CD14-positive monocyte (primary cell): ENCODE results near the gene CACNB2. TPM values are rescaled to one million over a fixed set of nuclear protein-coding genes. Genes with fewer than 3 reads are reported as not detected.

Experiments used
- DNase-seq, 3 donors: peaks; one replicate each; pipeline ENCODE4 v3.0.0-alpha.2; 2011 to 2022
- H2AFZ ChIP-seq: 2 replicates; pipeline ENCODE4 v1.6.0; 2012; ENCODE audit warnings: mild to moderate bottlenecking, low read depth, low read length, inconsistent platforms; ENCODE audit not compliant: insufficient read depth, poor library complexity, severe bottlenecking
- H3K27ac ChIP-seq, 2 donors: 1 replicate in 1 of 2; 2 replicates in 1 of 2; pipeline ENCODE4 v1.5.1; 2012 to 2013; ENCODE audit warnings: low read length in 2 of 2, control low read depth in 1 of 2, inconsistent platforms in 1 of 2, low read depth in 1 of 2, mild to moderate bottlenecking in 1 of 2
- H3K27me3 ChIP-seq, 2 donors: one replicate each; pipeline versions ENCODE4 v1.6.0 to v1.6.1; 2011 to 2013; ENCODE audit warnings: low read length in 2 of 2; ENCODE audit not compliant: control insufficient read depth in 2 of 2, insufficient read depth in 2 of 2
- H3K36me3 ChIP-seq, 2 donors: replicated peaks in 1 of 2; 1 replicate in 1 of 2; 2 replicates in 1 of 2; pipeline versions ENCODE4 v1.5.1 to v1.6.1; 2012 to 2013; ENCODE audit warnings: low read length in 2 of 2, control low read depth in 1 of 2, inconsistent platforms in 1 of 2, mild to moderate bottlenecking in 1 of 2; ENCODE audit not compliant: insufficient read depth in 2 of 2, control insufficient read depth in 1 of 2
- H3K4me1 ChIP-seq, 2 donors: 1 replicate in 1 of 2; 2 replicates in 1 of 2; pipeline versions ENCODE4 v1.5.1 to v1.6.1; 2012 to 2013; ENCODE audit warnings: low read length in 2 of 2, control low read depth in 1 of 2, inconsistent platforms in 1 of 2, mild to moderate bottlenecking in 1 of 2, moderate library complexity in 1 of 2; ENCODE audit not compliant: insufficient read depth in 2 of 2, control insufficient read depth in 1 of 2
- H3K4me2 ChIP-seq: replicated peaks from 2 replicates; pipeline ENCODE3; 2012; ENCODE audit warnings: low read length, moderate library complexity, mild to moderate bottlenecking; ENCODE audit not compliant: poor library complexity, severe bottlenecking; ENCODE audit errors: extremely low read depth
- H3K4me3 ChIP-seq, 3 experiments: fragments of 200-600 bp in 1 of 3; sonication (generic) in 1 of 3; replicated peaks in 1 of 3; 1 replicate in 2 of 3; 2 replicates in 1 of 3; pipeline ENCODE4 v1.5.1; 2011 to 2013; ENCODE audit warnings: low read length in 3 of 3, mild to moderate bottlenecking in 3 of 3, control low read depth in 2 of 3, low read depth in 2 of 3, inconsistent platforms in 1 of 3, moderate library complexity in 1 of 3
- H3K79me2 ChIP-seq: 2 replicates; pipeline ENCODE4 v1.6.0; 2012; ENCODE audit warnings: mild to moderate bottlenecking, control low read depth, inconsistent platforms, low read length, moderate library complexity; ENCODE audit not compliant: insufficient read depth
- H3K9ac ChIP-seq: 2 replicates; pipeline ENCODE4 v1.6.0; 2017; ENCODE audit warnings: low read length, mild to moderate bottlenecking; ENCODE audit not compliant: insufficient read depth, poor library complexity, severe bottlenecking
- H3K9me3 ChIP-seq, 2 donors: replicated peaks in 1 of 2; 1 replicate in 1 of 2; 2 replicates in 1 of 2; pipeline versions ENCODE4 v1.5.1 to v1.6.1; 2012 to 2013; ENCODE audit warnings: low read length in 2 of 2, control low read depth in 1 of 2; ENCODE audit not compliant: control insufficient read depth in 1 of 2, insufficient read depth in 1 of 2
- H4K20me1 ChIP-seq: 2 replicates; pipeline ENCODE4 v1.6.0; 2012; ENCODE audit warnings: mild to moderate bottlenecking, low read length, control low read depth, moderate library complexity; ENCODE audit not compliant: insufficient read depth
- H3K27ac Mint-ChIP-seq, 7 donors: one replicate each; pipeline ENCODE4 v1.8.0; 2020; ENCODE audit warnings: mild to moderate bottlenecking in 7 of 7, mixed read lengths in 7 of 7, moderate library complexity in 6 of 7, inconsistent platforms in 2 of 7
- H3K27me3 Mint-ChIP-seq, 3 donors: one replicate each; pipeline ENCODE4 v1.8.0; 2021 to 2022; ENCODE audit warnings: low read depth in 3 of 3, mild to moderate bottlenecking in 3 of 3, mixed read lengths in 3 of 3, moderate library complexity in 3 of 3, inconsistent platforms in 1 of 3
- H3K36me3 Mint-ChIP-seq, 2 donors: one replicate each; pipeline ENCODE4 v1.8.0; 2020; ENCODE audit warnings: mixed read lengths in 2 of 2, inconsistent platforms in 1 of 2, mild to moderate bottlenecking in 1 of 2
- H3K4me1 Mint-ChIP-seq: one replicate; pipeline ENCODE4 v1.8.0; 2020; ENCODE audit warnings: mild to moderate bottlenecking, mixed read lengths
- H3K4me3 Mint-ChIP-seq, 2 donors: one replicate each; pipeline ENCODE4 v1.8.0; 2020; ENCODE audit warnings: mild to moderate bottlenecking in 2 of 2, mixed read lengths in 2 of 2, moderate library complexity in 1 of 2
- H3K9me3 Mint-ChIP-seq, 7 donors: one replicate each; pipeline ENCODE4 v1.8.0; 2020 to 2022; ENCODE audit warnings: mixed read lengths in 7 of 7, mild to moderate bottlenecking in 6 of 7, moderate library complexity in 6 of 7, inconsistent platforms in 2 of 7
- WGBS: methylation state at CpG from one replicate; pipeline ENCODE4 v1.1.5; 2013; ENCODE audit warnings: missing lambda C conversion rate; ENCODE audit not compliant: insufficient coverage; 5-methylcytosine and 5-hydroxymethylcytosine counted together
- intact Hi-C, 2 donors: fragments of 100-400 bp; cut with micrococcal nuclease; formaldehyde crosslinking; loops; one replicate each; pipeline versions ENCODE4 v1.15.0 to v1.15.1; 2023
- polyA plus RNA-seq, 3 donors: library from polyadenylated mRNA; depleted of rRNA in 1 of 3; unstranded in 2 of 3; stranded (reverse) in 1 of 3; fragments of 300-500 nt in 2 of 3; fragments of >200 nt in 1 of 3; fragmentation: Illumina TruSeq in 2 of 3; gene quantifications; 1 replicate in 2 of 3; 2 replicates in 1 of 3; pipeline ENCODE4 v1.2.3, GENCODE V29; 2012 to 2021
- TF ChIP-seq, protein P1 (sequence below): fragments of 200-600 bp; IDR thresholded peaks from one replicate; pipeline ENCODE4 v1.8.0; 2022; ENCODE audit warnings: antibody characterized with exemption, mild to moderate bottlenecking

Gene CACNB2
- polyA plus RNA-seq, 3 donors: 0.05 TPM; not detected in 2

DNA sequence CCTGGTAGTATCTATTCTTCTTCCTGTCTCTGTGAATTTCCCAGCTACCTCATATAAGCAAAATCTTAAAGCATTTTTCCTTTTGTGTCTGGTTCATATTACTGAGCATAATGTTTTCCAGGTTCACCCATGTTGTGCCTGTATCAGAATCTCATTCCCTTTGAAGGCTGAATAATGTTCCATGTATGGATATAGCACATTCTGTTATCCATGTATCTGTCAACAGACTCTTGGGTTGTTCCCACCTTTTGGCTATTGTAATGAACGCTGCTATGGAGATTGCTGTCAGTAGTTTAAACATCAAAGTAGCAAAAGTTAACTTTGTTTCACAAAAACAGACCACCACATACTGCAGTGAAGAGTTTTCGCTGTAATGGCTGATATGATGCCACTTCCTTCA lies 411.2 kb downstream of the CACNB2 start:
- Mint-ChIP-seq H3K4me3 (no peak overlapping the region), H3K27ac (no peak overlapping the region), H3K27me3 (no peaks in the 10 kb centered on the region), H3K9me3 (peaks cover 0 to 2% (median 0%) of the 10 kb centered on the region in 7 donors), H3K36me3 (peaks cover 17 to 25% of the 10 kb centered on the region in 2 donors), H3K4me1 (no peaks in the 10 kb centered on the region)
- Histone ChIP-seq H3K4me3 (no peak overlapping the region), H3K36me3 (peaks cover 6 to 57% of the 10 kb centered on the region in 2 donors), H3K4me1 (no peaks in the 10 kb centered on the region), H3K9me3 (peaks cover 6 to 34% of the 10 kb centered on the region in 2 donors), H3K79me2 (no peaks in the 10 kb centered on the region), H3K27me3 (no peaks in the 10 kb centered on the region), H4K20me1 (no peaks in the 10 kb centered on the region), H2AFZ (no peak overlapping the region), H3K4me2 (no peak overlapping the region), H3K27ac (no peak overlapping the region), H3K9ac (no peak overlapping the region)
- no peak for DNase-seq
- WGBS: no CpG with 5 or more reads among the region's 2 CpGs
- TF ChIP-seq, protein P1, sequence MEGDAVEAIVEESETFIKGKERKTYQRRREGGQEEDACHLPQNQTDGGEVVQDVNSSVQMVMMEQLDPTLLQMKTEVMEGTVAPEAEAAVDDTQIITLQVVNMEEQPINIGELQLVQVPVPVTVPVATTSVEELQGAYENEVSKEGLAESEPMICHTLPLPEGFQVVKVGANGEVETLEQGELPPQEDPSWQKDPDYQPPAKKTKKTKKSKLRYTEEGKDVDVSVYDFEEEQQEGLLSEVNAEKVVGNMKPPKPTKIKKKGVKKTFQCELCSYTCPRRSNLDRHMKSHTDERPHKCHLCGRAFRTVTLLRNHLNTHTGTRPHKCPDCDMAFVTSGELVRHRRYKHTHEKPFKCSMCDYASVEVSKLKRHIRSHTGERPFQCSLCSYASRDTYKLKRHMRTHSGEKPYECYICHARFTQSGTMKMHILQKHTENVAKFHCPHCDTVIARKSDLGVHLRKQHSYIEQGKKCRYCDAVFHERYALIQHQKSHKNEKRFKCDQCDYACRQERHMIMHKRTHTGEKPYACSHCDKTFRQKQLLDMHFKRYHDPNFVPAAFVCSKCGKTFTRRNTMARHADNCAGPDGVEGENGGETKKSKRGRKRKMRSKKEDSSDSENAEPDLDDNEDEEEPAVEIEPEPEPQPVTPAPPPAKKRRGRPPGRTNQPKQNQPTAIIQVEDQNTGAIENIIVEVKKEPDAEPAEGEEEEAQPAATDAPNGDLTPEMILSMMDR: no peak
- intact Hi-C loops: no loop called here

DNA sequence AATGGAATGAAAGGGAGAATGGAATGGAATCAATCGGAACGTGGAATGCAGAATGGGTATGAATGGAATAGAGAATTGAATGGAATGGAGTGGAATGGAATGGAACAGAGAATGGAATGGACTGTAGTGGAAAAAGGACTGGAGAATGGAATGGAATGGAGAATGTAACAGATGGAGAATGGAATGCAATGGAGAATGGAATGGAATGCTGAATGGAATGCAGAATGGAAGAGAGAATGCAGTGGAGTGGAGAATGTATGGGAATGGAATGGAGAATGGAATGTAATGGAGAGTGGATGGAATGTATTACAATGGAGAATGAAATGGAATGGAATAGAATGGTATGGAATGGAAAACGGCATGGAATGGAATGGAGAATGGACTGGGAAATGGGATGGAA lies 414.3 kb downstream of the CACNB2 start:
- no peaks in the 10 kb centered on the region for H3K27me3 ChIP-seq
- no peak for DNase-seq
- no peaks in the 10 kb centered on the region for H3K4me1 ChIP-seq
- no peak overlapping the region for H3K4me2 ChIP-seq
- H3K9me3 ChIP-seq: peaks cover 16 to 62% of the 10 kb centered on the region in 2 donors
- no peaks in the 10 kb centered on the region for H4K20me1 ChIP-seq
- no peak overlapping the region for H3K27ac ChIP-seq
- H3K79me2 ChIP-seq: no peaks in the 10 kb centered on the region
- peaks cover 6 to 9% of the 10 kb centered on the region in 2 donors for H3K36me3 Mint-ChIP-seq
- H3K4me3 Mint-ChIP-seq: no peak overlapping the region
- H3K9ac ChIP-seq: no peak overlapping the region
- intact Hi-C loops: no loop called here
- H3K36me3 ChIP-seq: peaks cover 2 to 66% of the 10 kb centered on the region in 2 donors
- WGBS: 93% methylated on average over 3 of the region's 3 CpGs
- no peak overlapping the region for H3K27ac Mint-ChIP-seq
- H3K27me3 Mint-ChIP-seq: no peaks in the 10 kb centered on the region
- TF ChIP-seq, protein P1: no peak
- no peak overlapping the region for H3K4me3 ChIP-seq
- no peaks in the 10 kb centered on the region for H3K4me1 Mint-ChIP-seq
- H2AFZ ChIP-seq: no peak overlapping the region
- no peaks in the 10 kb centered on the region for H3K9me3 Mint-ChIP-seq
